ENCODE results near the gene INO80E. TPM values are rescaled to one million over a fixed set of nuclear protein-coding genes. Genes with fewer than 3 reads are reported as not detected.

The INO80E gene
- total and polyA plus RNA-seq, 2 donors (not counting 1 experiment from before 2014, with no cell fraction given) = 103 to 113 TPM

- Mint-ChIP-seq H3K27ac (no peak overlapping the region), H3K4me1 (no peaks in the 10 kb centered on the region), H3K27me3 (no peaks in the 10 kb centered on the region), H3K9me3 (ENCODE audit: insufficient read depth) (no peaks in the 10 kb centered on the region), H3K4me3 (no peak overlapping the region)
- H3K4me3 ChIP-seq (ENCODE audit: control extremely low read depth in 1 of 5, extremely low read depth in 1 of 5, insufficient read depth in 1 of 5, low read depth in 2 of 5, low read length in 4 of 5) = no peak overlapping the region
- no peak overlapping the region for H2AFZ ChIP-seq (ENCODE audit: insufficient read depth, low read depth, low read length, poor library complexity, severe bottlenecking)
- no peaks in the 10 kb centered on the region for H3K79me2 ChIP-seq (ENCODE audit: control insufficient read depth, insufficient read depth, low read length)
- TF ChIP-seq, protein P1, sequence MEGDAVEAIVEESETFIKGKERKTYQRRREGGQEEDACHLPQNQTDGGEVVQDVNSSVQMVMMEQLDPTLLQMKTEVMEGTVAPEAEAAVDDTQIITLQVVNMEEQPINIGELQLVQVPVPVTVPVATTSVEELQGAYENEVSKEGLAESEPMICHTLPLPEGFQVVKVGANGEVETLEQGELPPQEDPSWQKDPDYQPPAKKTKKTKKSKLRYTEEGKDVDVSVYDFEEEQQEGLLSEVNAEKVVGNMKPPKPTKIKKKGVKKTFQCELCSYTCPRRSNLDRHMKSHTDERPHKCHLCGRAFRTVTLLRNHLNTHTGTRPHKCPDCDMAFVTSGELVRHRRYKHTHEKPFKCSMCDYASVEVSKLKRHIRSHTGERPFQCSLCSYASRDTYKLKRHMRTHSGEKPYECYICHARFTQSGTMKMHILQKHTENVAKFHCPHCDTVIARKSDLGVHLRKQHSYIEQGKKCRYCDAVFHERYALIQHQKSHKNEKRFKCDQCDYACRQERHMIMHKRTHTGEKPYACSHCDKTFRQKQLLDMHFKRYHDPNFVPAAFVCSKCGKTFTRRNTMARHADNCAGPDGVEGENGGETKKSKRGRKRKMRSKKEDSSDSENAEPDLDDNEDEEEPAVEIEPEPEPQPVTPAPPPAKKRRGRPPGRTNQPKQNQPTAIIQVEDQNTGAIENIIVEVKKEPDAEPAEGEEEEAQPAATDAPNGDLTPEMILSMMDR (IDR thresholded peaks at IDR 0.05) = no peak
- no peak for TF ChIP-seq EZH2 (IDR thresholded peaks at IDR 0.05; ENCODE audit: borderline replicate concordance, insufficient read depth, low read depth, low read length, poor library complexity, severe bottlenecking)
- H3K4me1 ChIP-seq (ENCODE audit: control insufficient read depth in 2 of 2, insufficient read depth in 2 of 2, low read length in 2 of 2) = no peaks in the 10 kb centered on the region
- 91% methylated on average over 4 of the region's 6 CpGs for WGBS (ENCODE audit: insufficient coverage)
- no peaks in the 10 kb centered on the region for H4K20me1 ChIP-seq (ENCODE audit: control insufficient read depth, insufficient read depth, low read length, poor library complexity, severe bottlenecking)
- no peak overlapping the region for H3K4me2 ChIP-seq (replicated peaks; ENCODE audit: low read depth, low read length, poor library complexity, severe bottlenecking)
- DNase-seq (no peak), ATAC-seq (ENCODE audit: low read depth) (no peak)
- H3K9ac ChIP-seq (ENCODE audit: low read length) = no peak overlapping the region
- ChIA-PET CTCF (no interaction called here), POLR2A (no interaction called here)
- intact Hi-C loops (cut with micrococcal nuclease) = no loop called here
- H3K36me3 ChIP-seq (replicated peaks in 1 of 2; ENCODE audit: control extremely low read depth in 1 of 2, control insufficient read depth in 1 of 2, extremely low read depth in 1 of 2, insufficient read depth in 2 of 2, low read length in 1 of 2) = peaks cover 2 to 84% of the 10 kb centered on the region in 2 experiments
- no peaks in the 10 kb centered on the region for H3K27me3 ChIP-seq (replicated peaks in 1 of 4; ENCODE audit: control extremely low read depth in 1 of 4, control insufficient read depth in 3 of 4, insufficient read depth in 4 of 4, low read length in 3 of 4)
- H3K9me3 ChIP-seq (ENCODE audit: control extremely low read depth in 1 of 3, control insufficient read depth in 2 of 3, insufficient read depth in 1 of 3, low read length in 2 of 3) = no peaks in the 10 kb centered on the region
- H3K27ac ChIP-seq (ENCODE audit: low read length in 2 of 2) = no peak overlapping the region
Observed at GRCh38 chr16:29984137-29984763, 11.8 kb upstream of the INO80E start.

DNA sequence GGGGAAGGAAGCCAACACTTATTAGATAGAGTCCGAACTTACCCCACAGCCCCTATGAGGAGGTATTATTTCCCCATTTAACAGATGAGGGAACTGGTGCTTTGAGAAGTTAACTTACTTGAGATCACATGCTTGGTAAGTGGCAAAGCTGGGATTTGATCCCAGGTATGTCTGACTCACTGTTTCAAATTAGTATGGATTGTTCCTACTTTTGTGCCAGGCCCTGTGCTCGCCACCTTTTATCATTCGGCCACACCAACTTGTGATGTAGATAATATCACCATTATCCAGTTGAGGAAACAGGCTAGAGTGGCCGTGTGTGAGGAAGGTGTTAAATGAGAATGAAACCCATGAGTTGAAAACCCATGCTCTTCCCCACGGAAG, 11.3 kb upstream of the INO80E start:
- ChIA-PET CTCF (no interaction called here), POLR2A (no interaction called here)
- Histone ChIP-seq H3K9ac (ENCODE audit: low read length) (no peak overlapping the region), H3K4me3 (ENCODE audit: control extremely low read depth in 1 of 5, extremely low read depth in 1 of 5, insufficient read depth in 1 of 5, low read depth in 2 of 5, low read length in 4 of 5) (no peak overlapping the region), H4K20me1 (ENCODE audit: control insufficient read depth, insufficient read depth, low read length, poor library complexity, severe bottlenecking) (no peaks in the 10 kb centered on the region), H2AFZ (ENCODE audit: insufficient read depth, low read depth, low read length, poor library complexity, severe bottlenecking) (no peak overlapping the region), H3K4me1 (ENCODE audit: control insufficient read depth in 2 of 2, insufficient read depth in 2 of 2, low read length in 2 of 2) (no peaks in the 10 kb centered on the region), H3K9me3 (ENCODE audit: control extremely low read depth in 1 of 3, control insufficient read depth in 2 of 3, insufficient read depth in 1 of 3, low read length in 2 of 3) (no peaks in the 10 kb centered on the region), H3K27me3 (replicated peaks in 1 of 4; ENCODE audit: control extremely low read depth in 1 of 4, control insufficient read depth in 3 of 4, insufficient read depth in 4 of 4, low read length in 3 of 4) (no peaks in the 10 kb centered on the region), H3K79me2 (ENCODE audit: control insufficient read depth, insufficient read depth, low read length) (no peaks in the 10 kb centered on the region), H3K4me2 (replicated peaks; ENCODE audit: low read depth, low read length, poor library complexity, severe bottlenecking) (no peak overlapping the region), H3K27ac (ENCODE audit: low read length in 2 of 2) (no peak overlapping the region), H3K36me3 (replicated peaks in 1 of 2; ENCODE audit: control extremely low read depth in 1 of 2, control insufficient read depth in 1 of 2, extremely low read depth in 1 of 2, insufficient read depth in 2 of 2, low read length in 1 of 2) (peaks cover 0 to 84% of the 10 kb centered on the region in 2 experiments)
- Mint-ChIP-seq H3K27me3 (no peaks in the 10 kb centered on the region), H3K4me1 (no peaks in the 10 kb centered on the region), H3K9me3 (ENCODE audit: insufficient read depth) (no peaks in the 10 kb centered on the region), H3K4me3 (no peak overlapping the region), H3K27ac (no peak overlapping the region)
- TF ChIP-seq, protein P1 (IDR thresholded peaks at IDR 0.05) = no peak
- no peak for TF ChIP-seq EZH2 (IDR thresholded peaks at IDR 0.05; ENCODE audit: borderline replicate concordance, insufficient read depth, low read depth, low read length, poor library complexity, severe bottlenecking)
- WGBS (ENCODE audit: insufficient coverage) = 80% methylated on average over 1 of the region's 5 CpGs
- intact Hi-C loops (cut with micrococcal nuclease) = no loop called here
- DNase-seq (no peak), ATAC-seq (ENCODE audit: low read depth) (no peak)
